ENCODE data around the gene LRRIQ1. TPM values are rescaled to one million over a fixed set of nuclear protein-coding genes. Genes with fewer than 3 reads are reported as not detected.
A peak's percentile ranks its signal among the peaks of the same experiment; 100 is the strongest.

LRRIQ1 gene
- total and polyA plus RNA-seq, 8 donors: 0.31 to 2.0 (median 0.74) TPM

- Histone ChIP-seq H3K4me3 (peak overlapping the region in 2 of 4 donors; percentile 26 to 44), H3K36me3 (no peaks in the 10 kb centered on the region), H3K27me3 (peaks cover 9 to 93% (median 34%) of the 10 kb centered on the region in 4 donors), H3K4me1 (peaks cover 0 to 4% (median 0%) of the 10 kb centered on the region in 3 donors), H3K9me3 (peaks cover 0 to 4% (median 0%) of the 10 kb centered on the region in 4 donors), H3K27ac (no peak overlapping the region)
- FAIRE-seq (no peak), ATAC-seq (no peak), DNase-seq (no peak)
- 10 to 11% methylated on average over 15 of the region's 15 CpGs for WGBS, 2 donors
- intact Hi-C loops (cut with DNase I): no loop called here
- no peak for TF ChIP-seq CTCF (IDR thresholded peaks at IDR 0.05)
Measured at GRCh38 chr12:85280984-85281630, 245.0 kb downstream of the LRRIQ1 start.

- no peak for TF ChIP-seq CTCF (IDR thresholded peaks at IDR 0.05)
- H3K27ac ChIP-seq: no peak overlapping the region
- no peak for DNase-seq
- peaks cover 0 to 4% (median 0%) of the 10 kb centered on the region in 3 donors for H3K4me1 ChIP-seq
- no peak for ATAC-seq
- no peak for FAIRE-seq
- no peaks in the 10 kb centered on the region for H3K36me3 ChIP-seq
- intact Hi-C loops (cut with DNase I): no loop called here
- peaks cover 0 to 4% (median 0%) of the 10 kb centered on the region in 4 donors for H3K9me3 ChIP-seq
- H3K27me3 ChIP-seq: peaks cover 8 to 87% (median 34%) of the 10 kb centered on the region in 4 donors
- no peak overlapping the region for H3K4me3 ChIP-seq
- 8 to 10% methylated on average over 11 of the region's 11 CpGs for WGBS, 2 donors
Measured at GRCh38 chr12:85281636-85282312, 245.6 kb downstream of the LRRIQ1 start.

DNA sequence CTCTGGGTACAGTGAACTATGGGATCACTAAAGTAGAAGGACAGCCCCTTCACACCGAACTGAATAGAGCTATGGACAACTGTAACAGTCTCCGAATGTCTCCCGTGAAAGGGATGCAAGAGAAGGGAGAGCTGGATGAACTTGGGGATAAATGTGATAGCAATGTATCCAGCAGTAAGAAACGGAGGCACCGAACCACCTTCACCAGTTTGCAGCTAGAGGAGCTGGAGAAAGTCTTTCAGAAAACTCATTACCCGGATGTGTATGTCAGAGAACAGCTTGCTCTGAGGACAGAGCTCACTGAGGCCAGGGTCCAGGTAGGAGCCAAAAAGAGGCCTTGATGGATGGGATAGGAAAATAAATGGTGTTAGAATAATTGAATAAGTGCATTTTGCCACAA is 247.4 kb downstream of the LRRIQ1 start:
- Histone ChIP-seq H3K27me3 (peaks cover 8 to 80% (median 30%) of the 10 kb centered on the region in 4 donors), H3K36me3 (no peaks in the 10 kb centered on the region), H3K27ac (no peak overlapping the region), H3K4me1 (peaks cover 0 to 4% (median 0%) of the 10 kb centered on the region in 3 donors), H3K4me3 (no peak overlapping the region), H3K9me3 (peaks cover 0 to 4% (median 0%) of the 10 kb centered on the region in 4 donors)
- TF ChIP-seq CTCF (IDR thresholded peaks at IDR 0.05): no peak
- WGBS, 2 donors: 29 to 44% methylated on average over 6 of the region's 6 CpGs
- FAIRE-seq: no peak
- ATAC-seq: no peak
- DNase-seq: no peak
- intact Hi-C loops (cut with DNase I): no loop called here

Other genes starting within 250 kb of the LRRIQ1 start
- not detected for gene SLC6A15, start 123.6 kb upstream of the LRRIQ1 start, total RNA-seq
- gene SLC6A15, start 123.6 kb upstream of the LRRIQ1 start, polyA plus RNA-seq: under 1 TPM in 1 of 2 donors, not detected in 1; 0.07 TPM
- under 1 TPM in 2 of 6 donors, not detected in 4; 0.15 to 0.51 TPM for gene TSPAN19, start 74 bp upstream of the LRRIQ1 start, total RNA-seq
- under 1 TPM; 0.38 to 0.57 TPM for gene TSPAN19, start 74 bp upstream of the LRRIQ1 start, polyA plus RNA-seq
- not detected for gene ALX1, start 243.9 kb downstream of the LRRIQ1 start, total RNA-seq
- not detected for gene ALX1, start 243.9 kb downstream of the LRRIQ1 start, polyA plus RNA-seq

All from pancreas (tissue), 10 donors.